AG04450 (cell line): ENCODE data around the gene ABLIM2. TPM values are rescaled to one million over a fixed set of nuclear protein-coding genes. Genes with fewer than 3 reads are reported as not detected.

Source experiments
- CTCF ChIA-PET: fragments of 300-600, 350-600 bp; formaldehyde crosslinking; extraction: SDS; loops from one replicate; lab custom pipeline; 2022; ENCODE audit warnings: antibody characterized with exemption, inconsistent platforms; lab: Charles Lee
- POLR2A ChIA-PET: fragments of 350-600 bp; formaldehyde crosslinking; extraction: SDS; loops from one replicate; lab custom pipeline; 2021; ENCODE audit warnings: antibody characterized with exemption, inconsistent platforms; lab: Yijun Ruan, JAX
- DNase-seq: peaks from one replicate; pipeline ENCODE4 v3.0.0-alpha.2; 2011; ENCODE audit warnings: low read depth, low spot score
- H3K27ac ChIP-seq: one replicate; pipeline ENCODE4 v1.5.1; 2012; ENCODE audit warnings: low read depth, low read length, control low read depth
- H3K27me3 ChIP-seq: one replicate; pipeline ENCODE4 v1.6.0; 2012; ENCODE audit warnings: low read length; ENCODE audit not compliant: control insufficient read depth, insufficient read depth
- H3K4me3 ChIP-seq: 2 replicates; pipeline ENCODE4 v1.5.1; 2011; ENCODE audit warnings: mild to moderate bottlenecking, low read depth, low read length, control low read depth
- H3K9me3 ChIP-seq: 2 replicates; pipeline ENCODE4 v1.5.1; 2012; ENCODE audit warnings: low read length; ENCODE audit not compliant: control insufficient read depth, insufficient read depth
- polyA plus RNA-seq: library from polyadenylated mRNA; depleted of rRNA; stranded (reverse); fragments of >200 nt; gene quantifications from 2 replicates; pipeline ENCODE4 v1.2.3, GENCODE V29; 2011
- TF ChIP-seq, protein P1 (sequence below): IDR thresholded peaks from 2 replicates; pipeline ENCODE4 v1.5.1; 2011; ENCODE audit warnings: low read depth, low read length, control low read depth, inconsistent platforms

ABLIM2 gene
- polyA plus RNA-seq, 1 experiment = not detected

- ChIA-PET POLR2A (no interaction called here), CTCF (no interaction called here)
- TF ChIP-seq, protein P1, sequence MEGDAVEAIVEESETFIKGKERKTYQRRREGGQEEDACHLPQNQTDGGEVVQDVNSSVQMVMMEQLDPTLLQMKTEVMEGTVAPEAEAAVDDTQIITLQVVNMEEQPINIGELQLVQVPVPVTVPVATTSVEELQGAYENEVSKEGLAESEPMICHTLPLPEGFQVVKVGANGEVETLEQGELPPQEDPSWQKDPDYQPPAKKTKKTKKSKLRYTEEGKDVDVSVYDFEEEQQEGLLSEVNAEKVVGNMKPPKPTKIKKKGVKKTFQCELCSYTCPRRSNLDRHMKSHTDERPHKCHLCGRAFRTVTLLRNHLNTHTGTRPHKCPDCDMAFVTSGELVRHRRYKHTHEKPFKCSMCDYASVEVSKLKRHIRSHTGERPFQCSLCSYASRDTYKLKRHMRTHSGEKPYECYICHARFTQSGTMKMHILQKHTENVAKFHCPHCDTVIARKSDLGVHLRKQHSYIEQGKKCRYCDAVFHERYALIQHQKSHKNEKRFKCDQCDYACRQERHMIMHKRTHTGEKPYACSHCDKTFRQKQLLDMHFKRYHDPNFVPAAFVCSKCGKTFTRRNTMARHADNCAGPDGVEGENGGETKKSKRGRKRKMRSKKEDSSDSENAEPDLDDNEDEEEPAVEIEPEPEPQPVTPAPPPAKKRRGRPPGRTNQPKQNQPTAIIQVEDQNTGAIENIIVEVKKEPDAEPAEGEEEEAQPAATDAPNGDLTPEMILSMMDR = no peak
These were observed 20.5 kb upstream of the ABLIM2 start for GRCh38 chr4:8179074-8179473.

GRCh38 chr4:8177956-8178355 lies 19.3 kb upstream of the ABLIM2 start:
- Histone ChIP-seq H3K9me3 (no peaks in the 10 kb centered on the region; the same call in 1 of the 2 replicates), H3K27me3 (peaks cover 22% of the 10 kb centered on the region), H3K27ac (no peak overlapping the region), H3K4me3 (no peak overlapping the region)
- POLR2A ChIA-PET = no interaction called here
- CTCF ChIA-PET = interaction anchor here (0.7 to 2.4 kb wide), 7 partner anchors 10 to 225 kb away, joined by 3 to 18 read pairs (median 9); partner anchors contain the start of gene SH3TC1
- no peak for DNase-seq
- TF ChIP-seq, protein P1 = no peak

More at GRCh38 chr4:8179074-8179473, 20.5 kb upstream of the ABLIM2 start:
- no peak overlapping the region for H3K27ac ChIP-seq
- peaks cover 20% of the 10 kb centered on the region for H3K27me3 ChIP-seq
- H3K9me3 ChIP-seq = peaks cover 4% of the 10 kb centered on the region; the same call in 1 of the 2 replicates
- DNase-seq = no peak
- H3K4me3 ChIP-seq = no peak overlapping the region

DNA sequence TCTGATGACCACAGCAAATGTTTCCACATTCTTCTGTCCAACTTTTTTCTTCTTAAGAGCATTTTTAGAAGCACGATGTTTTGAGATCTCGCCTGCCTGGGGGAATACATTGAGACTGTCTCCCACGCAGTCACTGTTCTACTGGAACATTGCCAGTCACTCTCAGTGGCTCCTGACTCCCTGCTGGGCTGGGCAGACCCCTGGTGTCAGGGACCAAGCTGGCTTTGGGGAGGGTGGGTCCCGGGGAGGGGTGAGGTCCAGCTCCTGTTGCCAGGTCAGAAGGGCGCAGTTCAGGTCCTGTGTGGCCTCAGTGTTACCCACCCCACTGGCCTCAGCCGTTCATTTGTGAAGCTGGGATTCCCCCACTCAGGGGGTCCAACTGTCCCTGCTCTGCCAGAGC lies 18.9 kb upstream of the ABLIM2 start:
- H3K4me3 ChIP-seq = no peak overlapping the region
- DNase-seq = no peak
- POLR2A ChIA-PET = interaction anchor here (1.6 kb wide), 1 partner anchor 92 kb away, joined by 3 read pairs; the partner anchor contains the start of gene HTRA3
- TF ChIP-seq, protein P1 = no peak
- no peaks in the 10 kb centered on the region for H3K9me3 ChIP-seq
- H3K27ac ChIP-seq = no peak overlapping the region
- CTCF ChIA-PET = interaction anchor here (0.6 to 2.4 kb wide), 34 partner anchors 9 to 459 kb away, joined by 3 to 37 read pairs (median 7); partner anchors contain the start of genes ABLIM2 and SH3TC1
- peaks cover 24% of the 10 kb centered on the region for H3K27me3 ChIP-seq

DNA sequence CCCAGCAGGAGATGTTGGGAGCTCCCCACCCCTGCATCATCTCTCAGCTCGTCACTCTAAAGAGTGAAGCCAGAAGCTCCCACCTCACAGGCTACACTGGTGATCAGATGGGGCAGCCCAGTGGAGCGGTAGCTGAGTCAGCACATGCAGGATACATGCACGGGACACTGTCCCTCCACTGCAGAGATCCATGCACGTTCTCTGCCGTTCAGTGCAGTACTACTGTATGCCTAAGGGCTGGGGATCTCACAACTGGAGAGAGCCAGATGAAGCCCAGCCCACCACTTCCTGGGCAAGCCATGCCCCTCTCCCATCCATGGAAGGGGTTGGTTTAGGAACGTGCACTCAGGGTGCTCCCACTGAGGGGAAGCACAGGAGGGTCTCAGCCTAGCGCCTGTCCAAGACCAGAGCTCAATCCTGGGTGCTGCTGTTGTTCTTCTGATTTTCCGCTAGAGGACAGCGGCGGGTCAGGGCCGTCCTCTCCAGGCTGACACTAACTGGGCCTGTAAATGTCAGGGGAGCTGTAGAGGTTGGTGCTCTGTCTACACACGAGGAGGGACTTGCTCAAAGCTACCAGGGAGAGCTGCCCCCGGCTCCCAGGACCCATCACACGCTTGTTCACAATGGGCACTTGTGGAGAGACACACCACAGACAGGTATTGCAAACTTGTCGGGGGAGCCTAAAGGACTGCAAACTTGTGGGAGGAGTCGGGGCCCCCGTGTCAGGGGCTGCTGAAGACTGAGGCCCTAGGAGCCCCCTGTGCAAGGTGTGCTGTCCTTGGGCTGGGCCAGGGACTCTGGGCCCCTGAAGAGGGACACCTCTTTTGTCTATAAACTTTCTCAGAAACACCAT lies 18.2 kb upstream of the ABLIM2 start:
- H3K9me3 ChIP-seq = no peaks in the 10 kb centered on the region; the same call in 1 of the 2 replicates
- POLR2A ChIA-PET = interaction anchor here (0.6 to 1.6 kb wide), 2 partner anchors 22 to 93 kb away, joined by 3 read pairs; partner anchors contain the start of genes HTRA3 and SH3TC1
- no peak for DNase-seq
- TF ChIP-seq, protein P1 = peak; percentile 96
- no peak overlapping the region for H3K27ac ChIP-seq
- CTCF ChIA-PET = interaction anchor here (0.6 to 2.4 kb wide), 39 partner anchors 9 to 460 kb away, joined by 3 to 37 read pairs (median 5); partner anchors contain the start of genes ABLIM2 and SH3TC1
- peaks cover 29% of the 10 kb centered on the region for H3K27me3 ChIP-seq
- no peak overlapping the region for H3K4me3 ChIP-seq
